ENCODE results near the gene HSPA4.
"Not testable (repeated sequence)": the region's sequence is repeated elsewhere in the genome, so short reads cannot be mapped to it uniquely, and the experiment has no call there.

HSPA4 gene

DNA sequence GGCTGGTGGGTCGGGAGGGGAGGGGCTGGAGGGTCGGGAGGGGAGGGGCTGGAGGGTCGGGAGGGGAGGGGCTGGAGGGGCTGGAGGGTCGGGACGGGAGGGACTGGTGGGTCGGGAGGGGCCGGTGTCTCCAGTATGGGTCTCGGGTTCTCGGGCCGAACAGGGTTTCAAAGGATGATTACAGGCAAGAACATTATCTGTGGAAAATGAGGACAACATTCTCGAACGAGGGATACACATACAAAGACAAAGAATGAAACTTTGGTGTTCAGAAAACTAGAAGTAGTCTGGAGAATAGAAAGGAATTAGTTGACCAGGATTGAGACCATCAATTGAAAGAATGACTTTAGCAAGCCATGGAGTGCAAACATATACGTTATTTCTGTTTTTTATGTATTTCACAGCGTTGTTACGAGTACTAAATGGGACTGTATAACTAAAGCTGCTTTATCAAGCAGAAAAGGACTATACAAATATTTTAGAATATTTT is 25.1 kb upstream of the HSPA4 start:
- no peak for TF ChIP-seq CTCF (IDR thresholded peaks at IDR 0.05; ENCODE audit: low read length, missing control alignments)
- no peak for DNase-seq (ENCODE audit: low read depth)
- peak overlapping the region; percentile 80 for H3K4me3 ChIP-seq (replicated peaks; ENCODE audit: low read depth, low read length)

GRCh38 chr5:133029416-133029815 is 22.4 kb upstream of the HSPA4 start:
- no peak overlapping the region for H3K4me3 ChIP-seq (replicated peaks; ENCODE audit: low read depth, low read length)
- no peak for DNase-seq (ENCODE audit: low read depth)
- no peak for TF ChIP-seq CTCF (IDR thresholded peaks at IDR 0.05; ENCODE audit: low read length, missing control alignments)

- TF ChIP-seq CTCF (IDR thresholded peaks at IDR 0.05; ENCODE audit: low read length, missing control alignments): no peak
- no peak for DNase-seq (ENCODE audit: low read depth)
- no peak overlapping the region for H3K4me3 ChIP-seq (replicated peaks; ENCODE audit: low read depth, low read length)
Measured at GRCh38 chr5:133030343-133031005, 21.3 kb upstream of the HSPA4 start.

DNA sequence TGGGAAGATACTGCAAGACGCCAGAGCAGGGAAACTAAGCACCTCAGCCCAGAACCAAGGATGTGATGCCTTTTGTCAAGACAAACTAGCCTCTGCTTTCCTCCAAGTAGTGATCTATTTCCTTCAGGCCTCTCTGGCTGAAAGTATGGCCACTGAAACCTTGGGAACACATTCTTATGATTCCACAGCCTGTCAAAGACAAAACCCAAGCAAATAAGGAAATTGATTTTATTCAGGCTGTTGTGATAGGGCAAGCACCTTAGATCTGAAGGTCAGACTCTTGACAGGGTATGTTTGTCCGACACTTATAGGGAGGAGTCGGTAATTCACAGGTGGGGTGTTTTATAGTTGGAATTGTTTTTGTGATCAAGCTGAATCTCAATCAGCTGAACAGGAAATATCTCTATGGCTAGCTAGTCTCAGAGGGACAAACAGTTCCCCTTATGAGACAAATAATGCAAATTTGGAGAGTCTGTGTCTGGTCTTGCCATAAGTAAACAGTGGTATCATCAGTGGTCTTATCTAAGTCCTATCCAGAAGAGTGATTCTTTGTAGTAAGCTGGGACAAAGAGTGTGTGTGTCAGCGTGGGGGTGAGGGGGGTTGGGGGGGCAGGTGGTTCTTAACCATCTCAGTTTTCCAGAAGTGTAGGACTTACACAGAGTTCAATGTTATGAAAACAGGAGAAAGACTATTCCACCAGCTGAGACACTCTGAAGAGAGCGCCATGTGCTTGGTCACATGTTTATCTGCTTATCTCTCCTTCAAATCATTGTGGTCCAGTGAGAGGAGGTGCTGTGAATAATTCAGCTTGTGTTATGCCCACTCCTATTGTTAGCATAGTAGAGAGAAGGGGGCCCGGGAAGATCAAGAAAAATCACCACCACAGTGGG is 18.7 kb upstream of the HSPA4 start:
- DNase-seq (ENCODE audit: low read depth): no peak
- H3K4me3 ChIP-seq (replicated peaks; ENCODE audit: low read depth, low read length): no peak overlapping the region
- TF ChIP-seq CTCF (IDR thresholded peaks at IDR 0.05; ENCODE audit: low read length, missing control alignments): no peak

GRCh38 chr5:133034064-133034463 is 17.7 kb upstream of the HSPA4 start:
- no peak for DNase-seq (ENCODE audit: low read depth)
- H3K4me3 ChIP-seq (replicated peaks; ENCODE audit: low read depth, low read length): no peak overlapping the region
- no peak for TF ChIP-seq CTCF (IDR thresholded peaks at IDR 0.05; ENCODE audit: low read length, missing control alignments)

DNA sequence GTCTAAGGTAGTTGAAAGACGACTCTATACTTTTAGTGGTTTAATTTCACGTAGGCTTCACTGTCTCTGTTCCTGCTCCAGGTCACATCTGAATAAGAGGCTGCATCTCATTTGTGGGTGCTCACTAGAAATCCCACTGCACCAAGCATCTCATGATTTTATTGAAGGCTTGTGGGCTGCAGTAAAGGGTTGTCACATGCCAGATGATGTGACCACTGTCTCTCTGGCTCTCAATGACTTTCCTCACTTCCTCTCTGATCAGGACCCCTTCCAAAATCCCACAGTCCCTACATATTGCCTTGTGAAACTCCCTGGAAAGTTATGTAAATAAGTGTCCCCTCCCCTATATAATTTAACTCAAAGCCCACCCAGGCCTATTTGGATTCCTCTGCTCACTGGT is 16.6 kb upstream of the HSPA4 start:
- no peak overlapping the region for H3K4me3 ChIP-seq (replicated peaks; ENCODE audit: low read depth, low read length)
- DNase-seq (ENCODE audit: low read depth): no peak
- no peak for TF ChIP-seq CTCF (IDR thresholded peaks at IDR 0.05; ENCODE audit: low read length, missing control alignments)

- DNase-seq (ENCODE audit: low read depth); H3K4me3 ChIP-seq (replicated peaks; ENCODE audit: low read depth, low read length): not testable (repeated sequence)
Measured at GRCh38 chr5:133036677-133037076, 15.1 kb upstream of the HSPA4 start.

All from fibroblast of pulmonary artery (primary cell).